K562 (cell line): ENCODE data around the gene GALT. TPM values are rescaled to one million over a fixed set of nuclear protein-coding genes. Genes with fewer than 3 reads are reported as not detected.

Source experiments
- ARID3B ChIP-seq: fragments of 250-450 bp; sonication (Bioruptor Pico); IDR thresholded peaks from 2 replicates; pipeline ENCODE4 v1.4.0; 2020; ENCODE audit warnings: borderline replicate concordance
- BMI1 ChIP-seq: fragments of 150-350 bp; IDR thresholded peaks from 2 replicates; pipeline ENCODE4 v1.6.1; 2014; ENCODE audit warnings: low read length
- BRF1 ChIP-seq: IDR thresholded peaks from 3 replicates; pipeline ENCODE4 v1.6.1; 2011; ENCODE audit warnings: borderline replicate concordance, mild to moderate bottlenecking; ENCODE audit not compliant: insufficient read length; ENCODE audit errors: extremely low read depth
- CLOCK ChIP-seq: fragments of 250-450 bp; sonication (Bioruptor Pico); IDR thresholded peaks from 2 replicates; pipeline ENCODE4 v1.4.0; 2020; ENCODE audit warnings: mild to moderate bottlenecking, moderate library complexity, borderline replicate concordance
- CREBBP ChIP-seq: IDR thresholded peaks from one replicate; pipeline ENCODE4 v1.6.1; 2012; ENCODE audit warnings: low read depth, mild to moderate bottlenecking, control low read depth, inconsistent platforms, low read length
- CREM ChIP-seq: IDR thresholded peaks from 2 replicates; pipeline ENCODE4 v1.6.1; 2014; ENCODE audit warnings: antibody characterized with exemption, low read depth
- HMBOX1 ChIP-seq: sonication (generic); IDR thresholded peaks from 2 replicates; pipeline ENCODE4 v1.6.1; 2016
- NR0B1 ChIP-seq: fragments of 450-650 bp; IDR thresholded peaks from one replicate; pipeline ENCODE4 v1.6.1; 2018; ENCODE audit warnings: mild to moderate bottlenecking, moderate library complexity; ENCODE audit not compliant: partially characterized antibody
- PTBP1 ChIP-seq: fragments of 200-400 bp; formaldehyde crosslinking; IDR thresholded peaks from 2 replicates; pipeline ENCODE4 v1.6.1; 2017; ENCODE audit warnings: low read depth, low read length
- TAF7 ChIP-seq: fragments of 450-650 bp; IDR thresholded peaks from 2 replicates; pipeline ENCODE4 v1.6.1; 2016; ENCODE audit warnings: missing genetic modification characterization, missing compliant biosample characterization
- TBP ChIP-seq: optimal IDR thresholded peaks from 2 replicates; pipeline ENCODE3; 2011; ENCODE audit warnings: low read depth, low read length, improper control_type of control experiment
- TFAP4 ChIP-seq: sonication (generic); formaldehyde crosslinking; IDR thresholded peaks from 2 replicates; pipeline ENCODE4 v1.8.0; 2022; ENCODE audit warnings: missing genetic modification reagents, mild to moderate bottlenecking, moderate library complexity, borderline replicate concordance
- TRIM28 ChIP-seq: fragments of 450-650 bp; IDR thresholded peaks from 2 replicates; pipeline ENCODE4 v1.6.1; 2017
- ZFX ChIP-seq: sonication (generic); formaldehyde crosslinking; IDR thresholded peaks from 2 replicates; pipeline ENCODE4 v1.8.0; 2022; ENCODE audit warnings: mild to moderate bottlenecking, missing genetic modification reagents, moderate library complexity
- ZNF561 ChIP-seq: fragments of 450-650 bp; formaldehyde crosslinking; conservative IDR thresholded peaks from 2 replicates; pipeline ENCODE4 v1.4.0; 2020; ENCODE audit warnings: mild to moderate bottlenecking, moderate library complexity
- polyA plus RNA-seq, 8 experiments: library from polyadenylated mRNA; depleted of rRNA in 4 of 8; stranded (reverse) in 5 of 8; unstranded in 3 of 8; fragments of >200 nt; fragmentation: Nextera tagmentation in 2 of 8; fragmentation: Illumina TruSeq in 1 of 8; extraction: Ambion mirVana in 2 of 8; extraction: Trizol in 1 of 8; gene quantifications; 2 replicates each; pipeline versions ENCODE4 v1.2.1 to v1.2.3, GENCODE V29; 2011 to 2014; ENCODE audit warnings: inconsistent platforms in 1 of 8, missing spikeins in 1 of 8
- total RNA-seq, 7 experiments: library from RNA; depleted of rRNA in 6 of 7; stranded (reverse); fragments of >200 nt in 6 of 7; fragmentation: Illumina TruSeq in 2 of 7; extraction: Trizol in 2 of 7; gene quantifications; 2 replicates each; pipeline versions ENCODE4 v1.2.1 to v1.2.3, GENCODE V29; 2011 to 2021; ENCODE audit warnings: low replicate concordance in 1 of 7

The GALT gene
- total and polyA plus RNA-seq, 9 of the 15 experiments (the other 6 are each of a cell fraction or from before 2014, with no cell fraction given) = 7.3 to 29.2 (median 15.6) TPM

- TF ChIP-seq BRF1 (no peak), CREM (peak; percentile 94), CLOCK (no peak), NR0B1 (no peak), TBP (peak; percentile 34), TAF7 (tag) (no peak), BMI1 (peak; percentile 66), CREBBP (no peak), PTBP1 (no peak), ZNF561 (CRISPR knock-in tag) (no peak), ARID3B (CRISPR knock-in tag) (no peak), HMBOX1 (no peak), TFAP4 (CRISPR knock-in tag) (peak; percentile 44; the same call in 1 of the 2 replicates), ZFX (CRISPR knock-in tag) (peak; percentile 75), TRIM28 (no peak)
Measured at GRCh38 chr9:34620061-34620994, 26.1 kb upstream of the GALT start, which contains the start of gene DCTN3 (continued).
